Thoracic aorta (tissue), 2 donors: Measurements from ENCODE around the gene MYO5B. TPM values are rescaled to one million over a fixed set of nuclear protein-coding genes. Genes with fewer than 3 reads are reported as not detected.

Source experiments
- ATAC-seq: fragments of 150-250 bp; one replicate; pipeline ENCODE4 v1.8.0; 2017; ENCODE audit warnings: low read depth; ENCODE audit not compliant: insufficient number of reproducible peaks, low FRiP score
- DNase-seq: peaks from one replicate; pipeline ENCODE4 v3.0.0-alpha.2; 2020; ENCODE audit warnings: low spot score
- H3K27ac ChIP-seq, 2 donors: fragments of 200-600 bp; sonication (generic); 1 replicate in 1 of 2; 2 replicates in 1 of 2; pipeline ENCODE4 v1.5.1; 2016; ENCODE audit warnings: mild to moderate bottlenecking in 2 of 2, moderate library complexity in 2 of 2
- H3K27me3 ChIP-seq: fragments of 200-600 bp; sonication (generic); replicated peaks from 2 replicates; pipeline ENCODE4 v1.6.0; 2016; ENCODE audit warnings: mild to moderate bottlenecking; ENCODE audit not compliant: insufficient read depth
- H3K36me3 ChIP-seq: fragments of 200-600 bp; sonication (generic); one replicate; pipeline ENCODE4 v1.5.1; 2016
- H3K4me1 ChIP-seq, 2 donors: fragments of 200-600 bp; sonication (generic); 1 replicate in 1 of 2; 2 replicates in 1 of 2; pipeline versions ENCODE4 v1.5.1 to v1.6.0; 2016; ENCODE audit warnings: low read depth in 2 of 2, mild to moderate bottlenecking in 1 of 2; ENCODE audit not compliant: control insufficient read depth in 1 of 2
- H3K4me3 ChIP-seq: fragments of 200-600 bp; sonication (generic); 2 replicates; pipeline ENCODE4 v1.5.1; 2016; ENCODE audit warnings: mild to moderate bottlenecking
- H3K9me3 ChIP-seq: fragments of 200-600 bp; sonication (generic); 2 replicates; pipeline ENCODE4 v1.5.1; 2016
- CTCF ChIP-seq: fragments of 200-600 bp; sonication (generic); IDR thresholded peaks from one replicate; pipeline ENCODE4 v1.5.1; 2019; ENCODE audit warnings: antibody characterized with exemption
- total RNA-seq, 2 donors: library from RNA; depleted of rRNA; stranded (reverse); fragments of >200 nt; gene quantifications; one replicate each; pipeline versions ENCODE4 v1.1.0 to v1.2.3, GENCODE V29; 2016

MYO5B gene
- total RNA-seq, 2 donors from 2014 or later = 8.3 to 13.5 TPM

GRCh38 chr18:50187659-50188058 is 7.3 kb downstream of the MYO5B start:
- H3K4me3 ChIP-seq = no peak overlapping the region
- TF ChIP-seq CTCF = no peak
- ATAC-seq (no peak), DNase-seq (no peak)
- peaks cover 0 to 2% of the 10 kb centered on the region in 2 donors for H3K4me1 ChIP-seq
- H3K9me3 ChIP-seq = no peaks in the 10 kb centered on the region
- no peaks in the 10 kb centered on the region for H3K36me3 ChIP-seq
- no peaks in the 10 kb centered on the region for H3K27me3 ChIP-seq
- no peak overlapping the region for H3K27ac ChIP-seq

DNA sequence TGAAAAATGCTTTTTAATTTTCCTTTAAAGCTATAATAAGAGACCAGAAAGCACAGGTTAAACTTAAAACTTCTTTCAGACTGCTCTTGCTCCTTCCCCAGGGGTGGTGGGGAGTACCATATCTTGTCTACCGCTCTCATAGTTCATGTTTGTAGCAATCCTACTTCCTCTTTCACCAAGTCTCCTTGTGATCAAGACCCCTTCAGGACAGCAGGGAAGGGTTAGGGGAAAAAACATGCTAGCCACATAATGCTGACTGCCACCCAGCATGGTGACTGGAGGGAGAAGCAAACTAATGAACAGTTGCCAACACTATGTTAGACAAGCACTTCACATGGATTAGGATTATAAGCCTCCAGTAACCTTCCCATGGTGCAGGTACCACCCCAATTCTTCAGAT is 8.6 kb downstream of the MYO5B start:
- no peak overlapping the region for H3K4me3 ChIP-seq
- no peaks in the 10 kb centered on the region for H3K4me1 ChIP-seq
- DNase-seq (no peak), ATAC-seq (no peak)
- H3K9me3 ChIP-seq = no peaks in the 10 kb centered on the region
- no peaks in the 10 kb centered on the region for H3K36me3 ChIP-seq
- H3K27me3 ChIP-seq = no peaks in the 10 kb centered on the region
- TF ChIP-seq CTCF = no peak
- H3K27ac ChIP-seq = no peak overlapping the region

DNA sequence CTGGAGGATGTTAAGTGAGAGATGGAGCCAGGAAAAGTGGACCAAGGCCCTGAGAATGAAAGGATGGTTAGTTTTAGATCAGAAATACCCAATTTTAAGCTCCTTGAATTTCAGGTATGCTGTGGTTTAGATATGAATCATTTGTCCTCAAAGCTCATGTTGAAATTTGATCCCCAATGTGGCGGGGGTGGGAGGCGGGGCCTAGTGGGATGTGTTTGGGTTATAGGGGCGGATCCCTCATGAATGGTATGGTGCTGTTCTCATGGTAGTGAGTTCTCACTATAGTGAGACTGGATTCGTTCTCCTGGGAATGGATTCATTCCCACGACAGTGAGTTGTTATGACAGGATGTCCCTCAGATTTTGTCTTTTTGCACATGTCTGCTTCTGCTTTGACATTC is 11.4 kb downstream of the MYO5B start:
- H3K36me3 ChIP-seq = no peaks in the 10 kb centered on the region
- no peaks in the 10 kb centered on the region for H3K9me3 ChIP-seq
- H3K27ac ChIP-seq = no peak overlapping the region
- ATAC-seq (no peak), DNase-seq (no peak)
- TF ChIP-seq CTCF = no peak
- no peaks in the 10 kb centered on the region for H3K27me3 ChIP-seq
- H3K4me3 ChIP-seq = no peak overlapping the region
- H3K4me1 ChIP-seq = no peaks in the 10 kb centered on the region

GRCh38 chr18:50182511-50182910 is 12.4 kb downstream of the MYO5B start:
- no peak for TF ChIP-seq CTCF
- Histone ChIP-seq H3K27me3 (no peaks in the 10 kb centered on the region), H3K4me3 (no peak overlapping the region), H3K4me1 (no peaks in the 10 kb centered on the region), H3K27ac (no peak overlapping the region), H3K36me3 (no peaks in the 10 kb centered on the region), H3K9me3 (no peaks in the 10 kb centered on the region)
- ATAC-seq (no peak), DNase-seq (no peak)

- no peak for DNase-seq
- Histone ChIP-seq H3K36me3 (no peaks in the 10 kb centered on the region), H3K27me3 (no peaks in the 10 kb centered on the region), H3K27ac (no peak overlapping the region), H3K9me3 (no peaks in the 10 kb centered on the region), H3K4me3 (no peak overlapping the region), H3K4me1 (no peaks in the 10 kb centered on the region)
- no peak for TF ChIP-seq CTCF
- no peak for ATAC-seq
These were observed 13.4 kb downstream of the MYO5B start for GRCh38 chr18:50181590-50181989.
